Gastrocnemius medialis (tissue), 4 donors: Measurements from ENCODE around the gene FBN2.

Experiments
- CTCF ChIP-seq, 5 experiments: fragments of 450-650 bp in 3 of 5; fragments of 200-600 bp in 2 of 5; sonication (generic) in 2 of 5; IDR thresholded peaks in 4 of 5; conservative IDR thresholded peaks in 1 of 5; 1 replicate in 4 of 5; 2 replicates in 1 of 5; pipeline ENCODE4 v1.5.1; 2016 to 2019; ENCODE audit warnings: antibody characterized with exemption in 5 of 5, mild to moderate bottlenecking in 3 of 5, moderate library complexity in 3 of 5
- POLR2A ChIP-seq, 2 donors: fragments of 450-650 bp; IDR thresholded peaks; one replicate each; pipeline ENCODE4 v1.6.1; 2017; ENCODE audit warnings: antibody characterized with exemption in 2 of 2, mild to moderate bottlenecking in 2 of 2, moderate library complexity in 2 of 2

- TF ChIP-seq POLR2A (IDR thresholded peaks at IDR 0.05) (no peak), CTCF (IDR thresholded peaks at IDR 0.05 in 4 of 5, conservative IDR thresholded peaks at IDR 0.05 in 1 of 5) (no peak)
Measured at GRCh38 chr5:128559300-128560297, 21.6 kb upstream of the FBN2 start.
